GM20431 (cell line): ENCODE data around the gene TOM1.

Source experiments
- in situ Hi-C: fragments of 300-500 bp; cut with MseI, MboI; formaldehyde crosslinking; loops from one replicate; pipeline ENCODE4 v1.15.0; 2020; ENCODE audit warnings: low sequenced_read_pairs; ENCODE audit not compliant: unreplicated experiment

TOM1 gene

GRCh38 chr22:35306350-35306967, 6.8 kb downstream of the TOM1 start:
- in situ Hi-C loops = no loop called here

- in situ Hi-C loops = no loop called here
These were observed 7.7 kb downstream of the TOM1 start for GRCh38 chr22:35307372-35307771.

GRCh38 chr22:35307892-35308291, 8.2 kb downstream of the TOM1 start:
- in situ Hi-C loops = no loop called here

DNA sequence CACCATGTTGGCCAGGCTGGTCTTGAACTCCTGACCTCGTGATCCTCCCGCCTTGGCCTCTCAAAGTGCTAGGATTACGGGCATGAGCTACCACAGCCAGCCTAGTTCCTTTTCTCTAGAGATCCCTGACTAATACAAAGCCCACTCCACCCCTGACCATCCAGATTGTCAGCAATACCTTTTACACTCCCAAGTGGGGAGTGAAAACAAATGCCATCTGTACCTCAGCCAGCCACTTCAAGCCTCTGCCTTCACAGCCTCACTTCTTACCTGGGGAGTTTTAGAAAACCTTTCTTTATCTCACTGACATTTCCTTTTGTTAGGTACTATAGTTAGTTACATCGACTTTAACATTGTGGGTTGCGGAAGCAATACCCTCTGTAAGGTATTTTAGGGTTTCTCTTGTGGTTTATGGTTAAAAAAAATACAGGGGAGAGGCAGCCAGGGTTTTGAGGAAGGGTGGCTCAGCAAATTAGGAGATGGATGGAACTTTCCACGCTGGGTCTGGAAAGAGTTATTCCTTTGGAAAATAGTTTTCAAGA, 8.9 kb downstream of the TOM1 start:
- in situ Hi-C loops = no loop called here

DNA sequence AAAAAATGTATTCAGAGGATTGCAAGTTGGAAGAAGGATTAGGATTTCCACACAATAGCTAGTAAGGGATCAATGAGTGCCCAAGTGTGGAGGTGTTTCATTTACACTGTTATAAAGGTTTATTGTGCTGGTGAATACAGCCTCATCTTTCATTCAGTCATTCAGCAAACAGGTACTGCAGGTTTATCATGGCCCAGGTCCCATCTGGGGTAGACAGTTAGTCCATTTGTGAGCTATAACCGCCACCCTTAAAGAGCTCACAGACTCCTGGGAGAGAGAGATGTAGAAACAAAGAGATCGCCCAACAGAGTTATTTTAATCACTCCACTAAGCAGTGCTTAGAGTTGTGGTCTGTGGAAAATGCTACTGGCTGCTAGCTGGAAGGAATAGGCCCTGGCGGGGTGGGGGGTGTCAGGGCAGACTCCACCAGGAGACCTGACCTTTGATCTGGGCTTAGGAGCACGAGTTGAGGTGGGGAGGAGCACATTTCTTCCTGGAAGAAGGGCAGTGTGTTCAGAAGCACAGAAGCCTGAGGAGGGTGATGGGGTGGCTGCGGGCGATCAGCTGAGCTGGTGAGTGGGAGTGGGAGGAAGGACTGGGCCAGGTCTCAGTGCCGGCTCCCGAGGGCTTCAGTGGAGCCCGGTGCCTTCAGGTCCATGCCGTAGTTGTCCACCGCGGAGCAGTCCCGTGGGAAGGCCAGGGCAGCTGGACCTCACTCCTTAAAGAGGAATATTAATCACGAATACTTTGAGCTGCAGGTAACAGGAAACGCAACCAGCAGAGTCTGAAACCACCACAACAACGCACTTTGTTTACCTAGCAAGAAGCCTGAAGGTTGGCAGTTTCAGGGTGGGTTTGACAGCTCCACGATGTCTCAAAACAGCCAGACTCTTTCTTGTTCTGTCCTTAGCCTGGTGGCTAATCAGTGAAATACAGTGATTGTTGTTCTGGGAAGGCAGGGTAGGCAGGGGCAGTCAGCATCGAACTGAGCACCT, 11.2 kb downstream of the TOM1 start:
- in situ Hi-C loops = no loop called here

DNA sequence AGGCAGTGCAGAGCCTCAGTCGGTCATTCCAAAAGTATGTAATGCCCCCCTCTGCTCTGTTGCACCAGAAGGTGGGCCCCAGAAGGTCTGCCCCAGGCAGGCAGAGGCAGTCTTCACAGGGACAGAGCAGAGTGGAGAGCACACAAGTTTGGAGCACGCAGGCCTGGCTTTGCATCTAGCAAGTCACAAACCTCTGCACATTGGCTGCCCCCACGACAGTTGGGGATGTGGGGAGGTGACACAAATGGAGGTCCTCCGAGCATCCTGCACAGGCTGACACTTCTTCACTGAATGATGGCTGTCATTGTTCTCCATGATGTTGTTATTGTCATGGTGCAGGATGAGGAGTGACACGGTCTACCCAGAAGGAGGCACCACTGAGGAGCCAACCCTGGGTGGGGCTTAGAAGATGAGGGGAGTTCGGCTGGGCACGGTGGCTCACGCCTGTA, 11.9 kb downstream of the TOM1 start:
- in situ Hi-C loops = no loop called here

DNA sequence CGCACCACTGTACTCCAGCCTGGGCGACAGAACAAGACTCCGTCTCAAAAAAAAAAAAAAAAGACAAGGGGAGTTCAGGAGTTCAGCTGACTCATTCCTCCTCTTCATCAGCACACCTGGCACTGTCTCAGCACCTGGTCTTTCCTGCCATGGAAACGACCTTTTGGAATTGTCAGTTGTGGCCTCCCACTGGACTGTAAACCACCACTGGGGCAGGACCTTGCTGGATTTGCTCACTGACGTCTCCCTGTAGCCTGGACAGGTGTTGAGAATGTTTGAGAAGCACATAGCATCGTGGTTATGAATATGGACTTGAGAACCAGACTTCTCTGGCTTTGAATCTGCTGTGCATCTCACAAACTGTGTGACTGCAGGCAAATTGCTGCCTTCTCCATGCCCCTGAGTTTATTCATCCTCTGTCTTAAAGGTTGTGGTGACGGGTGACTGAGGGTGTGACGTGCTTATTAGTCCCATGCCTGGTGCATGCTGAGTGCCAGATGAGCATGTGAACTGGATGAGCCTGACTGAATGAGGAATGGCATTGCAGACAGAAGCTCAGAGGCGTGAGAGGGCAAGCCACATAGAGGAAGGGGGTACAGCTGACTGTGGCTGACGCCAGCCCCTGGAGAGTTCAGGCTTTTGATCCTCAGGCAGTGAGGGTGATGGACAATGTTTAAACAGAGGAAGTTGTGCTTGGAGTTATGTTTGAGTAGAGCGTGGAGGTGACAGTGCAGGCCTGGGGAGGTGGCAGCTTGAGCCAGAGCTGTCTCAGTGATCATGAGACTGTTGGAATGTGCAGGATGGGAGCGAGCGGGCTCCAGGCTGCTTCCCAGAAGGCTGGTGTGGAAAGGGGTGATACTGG, 12.7 kb downstream of the TOM1 start:
- in situ Hi-C loops = no loop called here

- in situ Hi-C loops = no loop called here
These were observed 13.8 kb downstream of the TOM1 start for GRCh38 chr22:35313311-35314121.

GRCh38 chr22:35314161-35314942, 14.7 kb downstream of the TOM1 start:
- in situ Hi-C loops = no loop called here

DNA sequence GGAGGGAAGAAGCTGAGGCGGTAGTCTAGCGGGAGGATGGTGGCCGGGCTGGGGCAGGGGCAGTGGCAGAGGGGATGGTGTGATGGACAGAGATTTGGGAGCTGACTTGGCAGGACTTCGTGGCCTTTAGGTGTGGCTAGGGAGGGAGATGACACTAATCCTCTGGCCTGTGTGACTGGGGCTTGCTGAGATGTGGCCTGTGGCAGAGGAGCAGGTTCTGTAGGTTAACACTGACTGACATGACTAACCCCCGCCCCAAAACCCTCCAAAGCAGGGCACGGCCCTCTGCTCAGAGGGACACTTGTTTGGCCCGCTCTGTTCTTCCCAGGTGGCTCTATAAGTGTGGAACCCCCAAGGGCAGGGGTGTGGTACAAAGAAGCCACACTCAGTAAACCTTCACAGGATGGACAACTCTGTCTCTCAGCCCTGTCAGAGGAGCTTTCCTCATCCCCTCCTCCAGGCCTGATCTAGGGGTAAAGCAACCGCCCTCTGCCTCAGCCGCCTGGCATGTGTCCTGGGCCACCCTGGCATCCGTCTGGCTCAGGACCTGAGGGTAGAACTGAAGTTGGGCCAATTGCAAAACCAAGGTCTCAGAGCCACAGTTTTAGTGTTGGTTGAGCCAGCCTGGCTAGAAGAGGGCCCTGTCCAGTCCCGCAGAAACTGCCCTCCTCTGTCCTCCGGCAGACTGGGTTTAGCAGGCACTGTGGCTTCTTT, 15.6 kb downstream of the TOM1 start:
- in situ Hi-C loops = no loop called here

GRCh38 chr22:35315855-35316745, 16.4 kb downstream of the TOM1 start:
- in situ Hi-C loops = no loop called here

- in situ Hi-C loops = no loop called here
These were observed 17.1 kb downstream of the TOM1 start for GRCh38 chr22:35316751-35317150.

DNA sequence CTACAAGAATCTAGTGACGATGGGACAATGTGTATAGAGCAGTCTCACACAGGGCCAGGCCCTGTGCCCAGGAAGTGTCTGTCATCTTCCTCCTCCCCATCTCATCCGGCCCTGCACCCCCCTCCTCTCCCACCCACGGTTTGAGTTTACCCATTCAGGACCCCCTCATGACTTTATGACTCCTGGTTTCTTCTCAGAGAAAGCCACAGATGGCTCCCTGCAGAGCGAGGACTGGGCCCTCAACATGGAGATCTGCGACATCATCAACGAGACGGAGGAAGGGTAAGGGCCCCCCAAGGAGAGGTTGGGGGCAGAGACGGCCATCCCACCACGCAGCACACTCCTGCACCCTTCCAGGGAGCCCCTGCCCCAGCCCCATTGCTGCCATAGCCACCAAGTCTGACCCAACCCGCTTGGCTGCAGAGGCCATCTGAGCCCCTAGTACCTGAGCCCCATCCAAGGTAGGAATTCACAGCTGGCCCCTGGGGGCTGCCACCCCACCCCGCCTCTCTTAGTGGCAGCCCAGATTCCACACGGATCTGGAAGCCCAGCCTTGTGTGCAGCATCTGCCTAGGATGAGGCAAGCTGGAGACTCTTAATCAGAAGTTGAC, 18.1 kb downstream of the TOM1 start:
- in situ Hi-C loops = no loop called here

DNA sequence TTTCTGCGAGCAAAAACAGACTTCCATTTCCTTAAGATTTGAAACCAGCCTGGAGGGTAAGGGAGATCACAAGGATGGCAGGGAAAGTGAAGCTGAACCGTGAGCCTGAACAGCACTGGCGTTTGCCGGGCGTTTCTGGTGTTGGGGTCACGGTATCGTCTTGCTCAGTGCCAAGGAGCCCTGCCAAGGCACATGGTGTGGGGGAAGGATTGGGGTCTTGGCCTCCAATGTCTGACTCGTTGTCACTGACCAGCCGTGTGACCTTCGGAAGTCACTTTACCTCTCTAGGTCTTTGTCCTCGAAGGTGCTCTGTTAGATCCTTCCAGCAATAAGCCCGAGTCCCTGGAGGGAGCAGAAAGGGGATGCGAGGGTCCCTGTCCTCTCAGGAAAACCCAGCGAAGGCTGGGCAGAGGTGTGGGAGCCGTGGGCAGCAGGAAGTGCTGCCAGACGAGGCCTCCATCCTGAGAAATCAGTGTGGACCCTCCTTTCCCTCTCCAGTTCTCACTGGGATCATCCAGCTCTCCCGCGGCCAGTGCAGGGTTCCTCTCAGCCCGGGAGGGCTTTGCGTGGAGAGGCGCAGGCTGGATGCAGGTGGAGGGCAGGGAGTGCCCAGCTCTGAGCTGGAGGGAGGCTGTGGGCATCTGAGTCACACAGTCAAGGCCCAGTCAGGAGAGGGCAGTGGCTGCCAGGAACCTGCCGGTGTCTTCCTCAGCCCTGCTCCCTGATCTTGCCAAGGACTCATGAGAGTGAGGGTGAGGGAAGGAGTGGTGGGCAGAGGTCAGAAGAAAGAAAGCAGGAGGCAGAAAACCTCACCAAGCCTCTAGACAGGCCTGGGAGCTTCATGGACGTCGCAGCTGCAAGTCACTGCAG, 18.9 kb downstream of the TOM1 start:
- in situ Hi-C loops = no loop called here

GRCh38 chr22:35319244-35319985, 19.7 kb downstream of the TOM1 start:
- in situ Hi-C loops = no loop called here
